Motor neuron (in vitro differentiated cells): ENCODE results near the gene MEOX1. TPM values are rescaled to one million over a fixed set of nuclear protein-coding genes. Genes with fewer than 3 reads are reported as not detected.

Experiments used
- ATAC-seq, 8 experiments: fragments of 200-7000 bp; cut with Tn5 transposase; replicated peaks in 6 of 8; 2 replicates each; pipeline ENCODE4 v1.8.0; 2021; ENCODE audit warnings: mild to moderate bottlenecking in 8 of 8, moderate library complexity in 8 of 8
- H3K27ac ChIP-seq, 2 donors: fragments of 250-450 bp; sonication (Bioruptor Pico); 2 replicates each; pipeline ENCODE4 v1.9.0; 2021; ENCODE audit warnings: antibody characterized with exemption in 2 of 2, mild to moderate bottlenecking in 2 of 2, moderate library complexity in 1 of 2
- H3K4me1 ChIP-seq, 2 donors: fragments of 250-450 bp; sonication (Bioruptor Pico); replicated peaks in 1 of 2; 2 replicates each; pipeline ENCODE4 v1.6.1; 2021; ENCODE audit warnings: antibody characterized with exemption in 2 of 2, mild to moderate bottlenecking in 2 of 2, moderate library complexity in 1 of 2
- H3K4me3 ChIP-seq, 5 donors: fragments of 250-450 bp; sonication (Bioruptor Pico); 2 replicates each; pipeline ENCODE4 v1.9.0; 2021; ENCODE audit warnings: antibody characterized with exemption in 5 of 5, mild to moderate bottlenecking in 5 of 5, moderate library complexity in 4 of 5
- WGBS, 10 experiments: fragments of 450-650 bp; shearing (Covaris generic); methylation state at CpG; one replicate each; pipeline ENCODE4 v1.0.0; 2022; 5-methylcytosine and 5-hydroxymethylcytosine counted together
- in situ Hi-C, 9 experiments: fragments of 400-800 bp; cut with MboI; loops; one replicate each; pipeline ENCODE4 v1.15.0; 2021; ENCODE audit warnings: low sequenced_read_pairs in 9 of 9, low pct_unique_long_range_greater_than_20kb in 2 of 9; ENCODE audit not compliant: unreplicated experiment in 9 of 9
- total RNA-seq, 8 experiments: library from RNA; unstranded; fragments of 300-600 nt; gene quantifications; 2 replicates each; pipeline versions ENCODE4 v1.2.3 to v1.2.4, GENCODE V29; 2022

Gene MEOX1
- under 1 TPM in 7 of 8 experiments, not detected in 1; 0.05 to 0.56 (median 0.36) TPM for total RNA-seq

- peak in 4 of 8 experiments; percentile 15 to 99 (median 91) for ATAC-seq
- no peak within 1 kb of the TSS for H3K27ac ChIP-seq
- WGBS, 10 experiments = 0 to 33% (median 17%) methylated on average over 2 to 7 of the region's 8 CpGs; no CpG with 5 or more reads in 1 of the 10 experiments
- H3K4me1 ChIP-seq = peaks cover 32 to 40% of the 10 kb centered on the region in 2 donors
- in situ Hi-C loops = no loop called here
- H3K4me3 ChIP-seq = no peak within 1 kb of the TSS
Measured at GRCh38 chr17:43661699-43662412, at the start of gene MEOX1. MEOX1 (minus strand) TSS chr17:43661922; CDS start chr17:43661534, 388 bp downstream.

DNA sequence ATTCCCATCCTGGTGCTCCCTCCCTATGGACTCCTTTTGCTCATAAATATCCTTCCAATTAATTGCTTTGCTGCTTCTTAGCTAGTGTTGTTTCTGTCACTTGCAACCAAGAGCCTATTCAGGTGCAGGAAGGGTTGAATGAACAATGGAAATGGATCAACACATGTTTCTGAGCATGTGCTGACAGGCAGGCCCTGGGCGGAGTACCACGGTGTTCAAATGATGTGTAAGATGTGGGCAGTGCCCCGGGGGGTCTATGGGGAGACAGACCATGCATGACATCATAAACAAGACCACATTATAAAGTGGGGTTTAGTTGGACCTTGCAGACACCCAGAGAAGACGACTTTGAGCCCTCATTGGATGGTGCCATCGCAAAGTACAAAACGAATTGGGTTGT, 48.4 kb upstream of the MEOX1 start:
- no peak overlapping the region for H3K27ac ChIP-seq
- H3K4me1 ChIP-seq = peaks cover 3 to 5% of the 10 kb centered on the region in 2 donors
- no peak overlapping the region for H3K4me3 ChIP-seq
- ATAC-seq = no peak
- in situ Hi-C loops = no loop called here
- 63 to 100% (median 87%) methylated on average over 1 to 6 of the region's 6 CpGs; no CpG with 5 or more reads in 2 of the 10 experiments for WGBS, 10 experiments

DNA sequence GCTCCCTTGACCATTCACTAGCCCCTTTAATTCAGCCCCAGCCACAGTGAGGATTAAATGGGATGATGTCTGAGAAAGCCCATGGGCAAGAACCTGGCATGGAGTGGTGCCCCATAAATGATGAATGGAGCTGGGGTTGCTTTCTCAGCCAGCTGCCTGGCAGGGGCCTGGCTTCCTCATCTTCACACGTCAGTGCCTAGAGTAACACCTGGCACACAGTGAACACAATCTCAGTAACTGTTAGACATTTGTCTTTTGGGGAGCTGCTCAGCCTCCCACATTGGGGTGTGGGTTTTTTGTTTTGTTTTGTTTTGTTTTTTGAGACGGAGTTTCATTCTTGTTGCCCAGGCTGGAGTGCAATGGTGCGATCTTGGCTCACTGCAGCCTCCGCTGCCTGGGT, 47.5 kb upstream of the MEOX1 start:
- in situ Hi-C loops = loop anchor here in 1 of 9 experiments (10.0 kb wide), 1 partner anchor 46 kb away; the partner anchor contains the start of gene SOST

DNA sequence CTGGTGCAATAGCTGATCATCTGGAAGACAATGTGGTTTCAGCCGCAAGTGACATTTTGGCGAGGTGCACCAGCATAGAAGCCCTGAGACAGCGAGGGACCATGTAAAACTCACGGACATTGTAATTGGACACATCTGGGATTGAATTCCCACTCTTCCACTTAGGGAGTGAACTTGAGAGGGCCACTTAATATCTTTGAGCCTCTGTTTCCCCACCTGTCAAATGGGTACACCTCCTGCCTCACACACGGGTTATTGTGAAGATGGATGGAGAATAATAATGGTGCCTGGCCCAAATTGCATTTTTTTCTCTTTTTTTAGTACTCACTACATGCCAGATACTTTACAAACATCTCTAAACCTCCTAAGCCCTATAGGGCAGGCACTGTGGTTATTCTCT, 45.5 kb upstream of the MEOX1 start:
- in situ Hi-C loops = loop anchor here in 1 of 9 experiments (10.0 kb wide), 1 partner anchor 48 kb away; the partner anchor contains the start of gene SOST
- no peak overlapping the region for H3K27ac ChIP-seq
- peaks cover 0 to under 1% of the 10 kb centered on the region in 2 donors for H3K4me1 ChIP-seq
- no peak overlapping the region for H3K4me3 ChIP-seq
- no peak for ATAC-seq
- 29 to 100% (median 89%) methylated on average over 1 to 5 of the region's 5 CpGs; no CpG with 5 or more reads in 5 of the 10 experiments for WGBS, 10 experiments

More for the DNA sequence above, 47.5 kb upstream of the MEOX1 start:
- Histone ChIP-seq H3K4me3 (no peak overlapping the region), H3K4me1 (peaks cover 3 to 5% of the 10 kb centered on the region in 2 donors), H3K27ac (no peak overlapping the region)
- ATAC-seq = no peak
- WGBS, 10 experiments = 89 to 100% (median 100%) methylated on average over 1 to 4 of the region's 4 CpGs; no CpG with 5 or more reads in 5 of the 10 experiments

GRCh38 chr17:43706235-43706634, 44.5 kb upstream of the MEOX1 start:
- Histone ChIP-seq H3K27ac (no peak overlapping the region), H3K4me3 (no peak overlapping the region), H3K4me1 (no peaks in the 10 kb centered on the region)
- WGBS, 10 experiments = 42 to 100% (median 73%) methylated on average over 2 to 5 of the region's 5 CpGs; no CpG with 5 or more reads in 1 of the 10 experiments
- ATAC-seq = no peak
- in situ Hi-C loops = loop anchor here in 1 of 9 experiments (10.0 kb wide), 1 partner anchor 49 kb away; the partner anchor contains the start of gene SOST

GRCh38 chr17:43703630-43704029, 41.9 kb upstream of the MEOX1 start:
- Histone ChIP-seq H3K4me3 (no peak overlapping the region), H3K27ac (no peak overlapping the region), H3K4me1 (no peaks in the 10 kb centered on the region)
- in situ Hi-C loops = loop anchor here in 1 of 9 experiments (10.0 kb wide), 1 partner anchor 51 kb away; the partner anchor contains the start of gene SOST
- 80 to 100% (median 100%) methylated on average over 1 to 3 of the region's 3 CpGs; no CpG with 5 or more reads in 3 of the 10 experiments for WGBS, 10 experiments
- no peak for ATAC-seq

DNA sequence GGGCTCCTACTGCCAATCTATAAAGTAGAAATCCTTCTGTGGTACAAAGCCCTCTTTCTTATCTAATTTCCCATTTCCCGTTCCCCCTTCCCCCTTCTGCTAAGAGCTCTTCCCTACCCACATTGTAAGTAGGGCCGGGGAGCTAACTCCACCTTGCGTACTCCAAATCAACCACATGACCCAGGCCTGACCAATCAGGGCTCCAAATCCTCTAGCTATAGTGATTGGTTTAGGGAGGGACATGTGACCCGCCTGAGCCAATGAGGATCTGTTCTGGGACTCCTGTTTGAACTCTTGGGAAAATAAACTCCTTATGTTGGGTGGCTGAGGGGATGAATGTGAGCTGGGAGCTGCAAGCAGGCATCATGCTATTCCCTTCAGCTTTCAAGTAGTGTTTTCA, 40.9 kb upstream of the MEOX1 start:
- Histone ChIP-seq H3K27ac (no peak overlapping the region), H3K4me3 (no peak overlapping the region), H3K4me1 (no peaks in the 10 kb centered on the region)
- 50 to 100% (median 75%) methylated on average over 1 to 4 of the region's 4 CpGs; no CpG with 5 or more reads in 4 of the 10 experiments for WGBS, 10 experiments
- ATAC-seq = peak in 1 of 8 experiments; percentile 60
- in situ Hi-C loops = loop anchor here in 1 of 9 experiments (10.0 kb wide), 1 partner anchor 52 kb away; the partner anchor contains the start of gene SOST

- WGBS, 10 experiments = 22 to 100% (median 90%) methylated on average over 1 to 9 of the region's 16 CpGs; no CpG with 5 or more reads in 3 of the 10 experiments
- Histone ChIP-seq H3K4me1 (peaks cover 0 to 2% of the 10 kb centered on the region in 2 donors), H3K27ac (no peak overlapping the region), H3K4me3 (no peak overlapping the region)
- in situ Hi-C loops = loop anchor here in 1 of 9 experiments (10.0 kb wide), 1 partner anchor 53 kb away; the partner anchor contains the start of gene SOST
- no peak for ATAC-seq
Measured at GRCh38 chr17:43701318-43701743, 39.6 kb upstream of the MEOX1 start.

DNA sequence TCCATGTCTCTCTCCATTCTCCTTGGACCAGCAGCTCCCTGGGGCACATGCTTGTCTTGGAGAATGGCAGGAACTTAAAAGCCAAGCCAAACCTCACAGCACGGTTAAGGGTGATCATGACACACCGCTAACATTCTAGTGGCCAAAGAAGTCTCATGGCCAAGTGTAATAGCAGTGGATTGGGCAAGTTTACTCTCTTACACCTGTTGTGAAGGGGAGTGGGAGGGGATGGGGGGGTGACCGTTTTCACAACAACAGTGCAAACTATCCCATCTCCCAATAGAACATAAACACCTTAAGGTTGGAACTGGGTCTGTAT, 37.7 kb upstream of the MEOX1 start:
- no peak for ATAC-seq
- no peak overlapping the region for H3K27ac ChIP-seq
- WGBS, 10 experiments = 20 to 83% (median 80%) methylated on average over 1 of the region's 3 CpGs; no CpG with 5 or more reads in 7 of the 10 experiments
- H3K4me1 ChIP-seq = peaks cover 3 to 11% of the 10 kb centered on the region in 2 donors
- no peak overlapping the region for H3K4me3 ChIP-seq
- in situ Hi-C loops = loop anchor here in 5 of 9 experiments (10.0 kb wide), 2 partner anchors 55 to 65 kb away; partner anchors contain the start of gene SOST (in 4 of the 5)

GRCh38 chr17:43698678-43699437, 37.1 kb upstream of the MEOX1 start:
- in situ Hi-C loops = loop anchor here in 5 of 9 experiments (10.0 kb wide), 2 partner anchors 56 to 66 kb away; partner anchors contain the start of gene SOST (in 4 of the 5)
- H3K4me3 ChIP-seq = no peak overlapping the region
- no peak for ATAC-seq
- peaks cover 7 to 11% of the 10 kb centered on the region in 2 donors for H3K4me1 ChIP-seq
- H3K27ac ChIP-seq = no peak overlapping the region
- 50 to 100% (median 80%) methylated on average over 1 to 5 of the region's 7 CpGs; no CpG with 5 or more reads in 3 of the 10 experiments for WGBS, 10 experiments

GRCh38 chr17:43697937-43698336, 36.2 kb upstream of the MEOX1 start:
- Histone ChIP-seq H3K4me3 (no peak overlapping the region), H3K4me1 (peaks cover 7 to 11% of the 10 kb centered on the region in 2 donors), H3K27ac (no peak overlapping the region)
- in situ Hi-C loops = loop anchor here in 5 of 9 experiments (10.0 kb wide), 2 partner anchors 57 to 67 kb away; partner anchors contain the start of gene SOST (in 4 of the 5)
- WGBS, 10 experiments = 40 to 100% (median 88%) methylated on average over 1 to 7 of the region's 10 CpGs; no CpG with 5 or more reads in 3 of the 10 experiments
- ATAC-seq = no peak

- in situ Hi-C loops = loop anchor here in 5 of 9 experiments (10.0 kb wide), 2 partner anchors 58 to 68 kb away; partner anchors contain the start of gene SOST (in 4 of the 5)
- WGBS, 10 experiments = 60 to 83% (median 70%) methylated on average over 1 to 2 of the region's 2 CpGs; no CpG with 5 or more reads in 6 of the 10 experiments
- Histone ChIP-seq H3K27ac (no peak overlapping the region), H3K4me3 (no peak overlapping the region), H3K4me1 (peaks cover 7 to 11% of the 10 kb centered on the region in 2 donors)
- ATAC-seq = no peak
Measured at GRCh38 chr17:43696891-43697290, 35.2 kb upstream of the MEOX1 start.
